Chondrocyte (in vitro differentiated cells): Measurements from ENCODE around the gene CCDC175. TPM values are rescaled to one million over a fixed set of nuclear protein-coding genes. Genes with fewer than 3 reads are reported as not detected.

Experiments used
- DNase-seq: peaks from one replicate; pipeline ENCODE4 v3.0.0; 2021; ENCODE audit warnings: mixed read lengths, low spot score
- H3K27ac Mint-ChIP-seq: one replicate; pipeline ENCODE4 v1.8.0; 2021; ENCODE audit warnings: mild to moderate bottlenecking, moderate library complexity, mixed read lengths; ENCODE audit not compliant: unreplicated experiment
- H3K27me3 Mint-ChIP-seq: 2 replicates; pipeline ENCODE4 v1.8.0; 2021; ENCODE audit warnings: low read depth, mixed read lengths
- H3K36me3 Mint-ChIP-seq: 2 replicates; pipeline ENCODE4 v1.8.0; 2021; ENCODE audit warnings: low read depth, mixed read lengths
- H3K4me1 Mint-ChIP-seq: 2 replicates; pipeline ENCODE4 v1.8.0; 2021; ENCODE audit warnings: low read depth, mild to moderate bottlenecking, mixed read lengths
- H3K4me3 Mint-ChIP-seq: one replicate; pipeline ENCODE4 v1.8.0; 2021; ENCODE audit warnings: mild to moderate bottlenecking, moderate library complexity, mixed read lengths; ENCODE audit not compliant: unreplicated experiment
- H3K9me3 Mint-ChIP-seq: 2 replicates; pipeline ENCODE4 v1.8.0; 2021; ENCODE audit warnings: low read depth, mixed read lengths
- total RNA-seq: library from RNA; stranded (reverse); gene quantifications from 3 replicates; pipeline ENCODE4 v1.2.1, GENCODE V29; 2021
- TF ChIP-seq, protein P1 (sequence below): fragments of 200-600 bp; sonication (generic); IDR thresholded peaks from 2 replicates; pipeline ENCODE4 v1.5.0; 2021; ENCODE audit warnings: antibody characterized with exemption, mild to moderate bottlenecking, moderate library complexity

CCDC175 gene
- total RNA-seq, 1 donor from 2014 or later, result not detected

DNA sequence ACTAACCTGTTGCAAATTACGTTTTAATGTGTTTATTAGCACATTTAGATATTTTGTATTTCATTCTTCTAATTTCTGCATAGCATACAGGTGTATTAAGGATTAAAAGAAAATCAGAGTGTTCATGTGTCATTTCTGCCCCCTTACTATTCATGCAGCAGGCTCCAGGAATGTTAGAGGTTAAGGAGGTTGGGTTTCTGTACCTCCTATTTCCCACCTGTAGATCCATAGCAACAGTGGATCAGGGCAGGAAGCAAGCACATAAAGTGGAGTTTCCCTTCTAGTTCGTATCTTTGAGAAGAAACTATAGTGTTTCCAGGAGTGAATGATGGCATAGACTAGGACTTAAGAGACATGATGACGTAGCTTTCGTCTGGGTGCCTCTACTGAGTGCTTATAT is 73.4 kb downstream of the CCDC175 start:
- TF ChIP-seq, protein P1, sequence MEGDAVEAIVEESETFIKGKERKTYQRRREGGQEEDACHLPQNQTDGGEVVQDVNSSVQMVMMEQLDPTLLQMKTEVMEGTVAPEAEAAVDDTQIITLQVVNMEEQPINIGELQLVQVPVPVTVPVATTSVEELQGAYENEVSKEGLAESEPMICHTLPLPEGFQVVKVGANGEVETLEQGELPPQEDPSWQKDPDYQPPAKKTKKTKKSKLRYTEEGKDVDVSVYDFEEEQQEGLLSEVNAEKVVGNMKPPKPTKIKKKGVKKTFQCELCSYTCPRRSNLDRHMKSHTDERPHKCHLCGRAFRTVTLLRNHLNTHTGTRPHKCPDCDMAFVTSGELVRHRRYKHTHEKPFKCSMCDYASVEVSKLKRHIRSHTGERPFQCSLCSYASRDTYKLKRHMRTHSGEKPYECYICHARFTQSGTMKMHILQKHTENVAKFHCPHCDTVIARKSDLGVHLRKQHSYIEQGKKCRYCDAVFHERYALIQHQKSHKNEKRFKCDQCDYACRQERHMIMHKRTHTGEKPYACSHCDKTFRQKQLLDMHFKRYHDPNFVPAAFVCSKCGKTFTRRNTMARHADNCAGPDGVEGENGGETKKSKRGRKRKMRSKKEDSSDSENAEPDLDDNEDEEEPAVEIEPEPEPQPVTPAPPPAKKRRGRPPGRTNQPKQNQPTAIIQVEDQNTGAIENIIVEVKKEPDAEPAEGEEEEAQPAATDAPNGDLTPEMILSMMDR, result no peak
- H3K4me3 Mint-ChIP-seq, result no peak overlapping the region
- no peak overlapping the region for H3K27ac Mint-ChIP-seq
- H3K4me1 Mint-ChIP-seq, result peaks cover 3% of the 10 kb centered on the region
- no peaks in the 10 kb centered on the region for H3K9me3 Mint-ChIP-seq
- H3K27me3 Mint-ChIP-seq, result no peaks in the 10 kb centered on the region
- DNase-seq, result no peak
- peaks cover 16% of the 10 kb centered on the region for H3K36me3 Mint-ChIP-seq

DNA sequence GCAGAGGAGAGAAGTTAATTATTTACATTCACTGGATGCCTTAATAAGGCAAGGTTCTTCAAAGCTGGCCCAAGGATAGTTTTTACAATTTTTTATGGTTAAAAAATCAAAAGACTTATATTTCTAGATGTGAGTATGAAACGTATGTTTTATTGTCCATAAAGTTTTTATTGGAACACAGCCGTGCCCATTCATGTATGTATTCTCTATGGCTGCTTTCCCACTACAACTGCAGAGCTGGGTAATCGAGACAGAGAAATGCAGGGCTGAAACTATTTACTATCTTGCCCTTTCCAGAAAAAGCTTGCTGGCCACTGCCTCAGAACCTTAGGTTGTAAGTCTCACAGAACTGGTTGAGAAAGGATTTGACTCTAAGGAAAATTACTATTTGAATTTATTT is 75.9 kb downstream of the CCDC175 start:
- no peaks in the 10 kb centered on the region for H3K27me3 Mint-ChIP-seq
- no peak for DNase-seq
- TF ChIP-seq, protein P1, result no peak
- H3K9me3 Mint-ChIP-seq, result no peaks in the 10 kb centered on the region
- peaks cover 21% of the 10 kb centered on the region for H3K36me3 Mint-ChIP-seq
- H3K27ac Mint-ChIP-seq, result no peak overlapping the region
- H3K4me1 Mint-ChIP-seq, result peaks cover 3% of the 10 kb centered on the region
- H3K4me3 Mint-ChIP-seq, result no peak overlapping the region

DNA sequence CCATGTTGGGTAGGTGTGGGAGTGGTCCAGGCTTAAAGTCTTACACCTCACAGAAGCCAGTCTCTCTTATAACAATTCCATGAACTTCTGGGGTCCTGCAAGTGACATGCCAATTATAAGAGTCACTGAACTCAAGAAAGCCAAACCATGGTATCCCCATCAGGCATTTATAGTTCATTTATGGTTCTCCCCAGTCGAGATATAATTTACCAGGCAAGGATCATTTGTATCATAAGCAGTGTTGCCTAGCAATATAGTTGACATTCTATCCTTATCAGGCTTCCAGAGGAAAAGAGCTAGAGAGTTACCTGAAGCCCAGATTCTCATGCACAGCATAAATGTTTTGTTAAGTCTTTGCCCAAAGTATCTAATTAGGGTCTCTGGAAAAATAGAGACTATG is 84.2 kb downstream of the CCDC175 start:
- Mint-ChIP-seq H3K27me3 (no peaks in the 10 kb centered on the region), H3K4me3 (no peak overlapping the region), H3K4me1 (peaks cover 12% of the 10 kb centered on the region), H3K36me3 (peaks cover 45% of the 10 kb centered on the region), H3K9me3 (no peaks in the 10 kb centered on the region), H3K27ac (no peak overlapping the region)
- TF ChIP-seq, protein P1, result no peak
- no peak for DNase-seq

DNA sequence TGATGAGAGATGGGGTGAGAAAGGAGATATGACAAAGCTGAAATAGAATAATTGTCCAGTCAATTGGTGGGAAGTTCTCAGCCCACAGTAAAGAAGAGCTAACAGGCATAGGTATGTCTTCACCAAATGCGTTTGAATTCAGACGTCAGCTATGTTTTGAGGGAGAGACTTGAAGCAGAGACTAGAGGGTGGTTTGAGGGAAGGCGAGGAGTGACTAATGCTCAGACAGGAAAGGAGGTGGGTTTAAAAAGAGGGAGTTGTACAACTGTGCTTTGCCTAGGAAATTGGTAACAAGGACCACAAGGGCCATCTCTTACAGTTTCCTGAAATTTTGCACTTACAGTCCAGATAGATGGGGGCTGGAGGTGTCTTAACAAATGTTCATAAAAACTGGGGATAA is 85.9 kb downstream of the CCDC175 start:
- H3K27ac Mint-ChIP-seq, result no peak overlapping the region
- H3K4me3 Mint-ChIP-seq, result no peak overlapping the region
- peaks cover 18% of the 10 kb centered on the region for H3K4me1 Mint-ChIP-seq
- TF ChIP-seq, protein P1, result no peak
- H3K36me3 Mint-ChIP-seq, result peaks cover 39% of the 10 kb centered on the region
- no peaks in the 10 kb centered on the region for H3K27me3 Mint-ChIP-seq
- DNase-seq, result no peak
- no peaks in the 10 kb centered on the region for H3K9me3 Mint-ChIP-seq

DNA sequence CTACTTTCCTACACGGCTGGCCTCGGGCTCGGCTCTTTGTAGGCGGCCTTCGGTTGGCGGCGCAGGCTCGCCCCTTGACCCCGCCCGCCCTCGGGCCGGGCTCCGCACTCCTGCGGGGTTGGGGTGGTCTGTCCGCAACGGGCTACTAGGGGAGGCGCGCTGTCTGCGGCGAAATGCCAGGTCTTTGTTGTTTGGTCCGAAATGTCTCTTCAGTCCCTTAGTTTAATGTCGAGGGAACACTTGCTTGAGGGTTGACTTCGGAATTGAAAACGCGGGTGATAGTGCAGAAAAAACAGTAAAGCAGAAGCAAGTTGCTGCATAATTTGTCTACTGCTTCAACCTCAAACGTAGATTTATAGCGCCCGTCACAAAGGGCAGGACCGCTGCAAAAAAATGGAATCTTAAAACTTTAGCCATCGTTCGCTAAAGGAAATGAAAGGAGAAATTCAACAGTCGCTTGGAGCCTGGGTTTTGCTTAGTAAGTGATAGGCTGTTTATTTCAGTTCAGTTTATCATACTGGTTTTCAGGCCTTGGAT is 91.9 kb downstream of the CCDC175 start:
- Mint-ChIP-seq H3K4me3 (peak overlapping the region; percentile 94), H3K9me3 (no peaks in the 10 kb centered on the region), H3K27me3 (no peaks in the 10 kb centered on the region), H3K36me3 (peaks cover 15% of the 10 kb centered on the region), H3K4me1 (peaks cover 55% of the 10 kb centered on the region), H3K27ac (peak overlapping the region; percentile 97)
- TF ChIP-seq, protein P1, result no peak
- DNase-seq, result no peak
